GM08714 (cell line): ENCODE data around the gene RAB11FIP3.
"Not testable (repeated sequence)": the region's sequence is repeated elsewhere in the genome, so short reads cannot be mapped to it uniquely, and the experiment has no call there.

Experiments
- H3K4me3 ChIP-seq: fragments of 200-500 bp; sonication (Bioruptor generic); 2 replicates; pipeline ENCODE4 v1.5.1; 2014; ENCODE audit warnings: mild to moderate bottlenecking, low read length, inconsistent platforms
- ZNF274 ChIP-seq: IDR thresholded peaks from 2 replicates; pipeline ENCODE4 v1.6.1; 2012; ENCODE audit warnings: mild to moderate bottlenecking, low read depth, low read length

The RAB11FIP3 gene

DNA sequence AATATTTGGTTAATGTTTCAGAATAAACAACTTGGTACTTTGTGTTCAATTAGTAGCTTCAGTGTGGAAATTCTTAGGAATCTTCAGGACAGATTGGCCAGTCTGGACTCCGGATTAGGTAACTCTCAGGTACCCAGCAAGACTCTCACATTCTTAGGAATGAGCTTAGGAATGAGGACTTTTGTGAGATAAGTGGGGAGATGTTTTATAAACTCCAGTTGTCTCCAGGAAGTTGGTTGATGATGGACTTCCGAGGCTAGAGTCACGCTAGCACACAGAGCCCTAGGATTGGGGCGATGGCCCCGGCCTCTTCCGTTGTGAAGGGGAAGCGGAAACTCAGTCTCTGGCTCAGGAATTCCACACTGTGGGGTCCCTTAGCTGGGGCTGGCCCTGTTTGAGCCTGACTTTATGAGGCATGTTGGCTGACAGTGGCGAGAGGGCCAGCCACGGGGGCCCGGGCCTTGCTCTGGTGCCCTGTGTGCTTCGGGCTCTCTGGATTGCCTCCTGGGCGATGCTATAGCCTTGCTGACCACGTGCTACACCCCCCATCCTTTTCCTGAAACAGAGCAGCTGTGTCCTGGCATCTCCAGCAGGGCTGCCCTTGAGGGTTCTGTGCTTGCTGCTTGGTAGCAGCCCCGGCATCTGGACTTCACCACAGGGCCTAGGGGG, 32.4 kb downstream of the RAB11FIP3 start:
- TF ChIP-seq ZNF274, result no peak

DNA sequence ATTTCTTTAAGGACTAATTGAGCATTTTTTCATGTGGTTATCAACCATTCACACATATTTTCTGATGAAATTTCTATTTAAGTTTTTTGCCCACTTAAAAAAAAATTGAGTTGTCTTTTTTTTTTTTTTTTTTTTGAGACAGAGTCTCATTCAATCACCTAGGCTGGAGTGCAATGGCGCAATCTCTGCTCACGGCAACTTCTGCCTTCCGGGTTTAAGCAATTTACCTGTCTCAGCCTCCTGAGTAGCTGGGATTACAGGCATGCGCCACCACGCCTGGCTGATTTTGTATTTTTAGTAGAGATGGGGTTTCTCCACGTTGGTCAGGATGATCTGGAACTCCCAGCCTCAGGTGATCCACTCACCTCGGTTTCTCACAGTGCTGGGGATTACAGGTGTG, 34.3 kb downstream of the RAB11FIP3 start:
- no peak for TF ChIP-seq ZNF274
- no peak overlapping the region for H3K4me3 ChIP-seq

More for the DNA sequence above, 32.4 kb downstream of the RAB11FIP3 start:
- no peak overlapping the region for H3K4me3 ChIP-seq

DNA sequence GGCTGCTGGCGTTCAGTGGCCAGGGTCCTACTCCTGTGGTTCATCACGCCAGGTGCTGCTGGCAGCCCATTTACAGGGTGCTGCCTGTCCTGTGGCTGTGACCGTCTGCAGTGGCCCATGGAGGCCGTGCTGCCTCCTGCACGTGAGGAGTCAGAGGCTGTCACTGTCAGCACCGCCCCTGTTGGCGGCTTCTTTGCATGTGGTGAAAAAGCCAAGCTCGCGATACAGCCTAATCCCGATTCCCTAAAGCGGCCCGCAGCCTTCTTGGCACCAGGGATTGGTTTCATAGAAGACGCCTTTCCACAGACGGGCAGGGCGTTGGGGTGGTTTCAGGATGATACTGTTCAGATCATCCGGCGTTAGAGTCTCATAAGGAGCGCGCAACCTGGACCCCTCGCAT, 35.3 kb downstream of the RAB11FIP3 start:
- no peak for TF ChIP-seq ZNF274
- no peak overlapping the region for H3K4me3 ChIP-seq

DNA sequence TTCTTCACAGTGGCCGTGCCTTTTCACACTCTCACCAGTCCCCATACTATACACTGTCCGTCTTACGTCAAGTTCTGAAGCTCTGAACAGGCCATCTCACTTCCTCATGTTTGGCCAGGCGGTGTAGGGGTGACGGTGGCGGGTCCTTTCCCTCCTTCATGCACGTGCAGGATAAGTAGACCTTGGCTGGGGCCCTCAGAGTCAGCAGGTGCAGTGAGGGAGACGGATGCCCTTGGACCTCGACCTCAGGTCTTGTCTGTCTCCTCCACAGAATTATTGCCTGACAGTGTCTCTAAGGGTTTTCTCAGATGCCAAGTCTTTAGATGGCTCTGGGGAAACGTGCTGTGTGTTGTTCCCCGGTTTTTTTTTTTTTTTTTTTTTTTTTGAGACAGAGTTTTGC, 37.6 kb downstream of the RAB11FIP3 start:
- no peak overlapping the region for H3K4me3 ChIP-seq
- no peak for TF ChIP-seq ZNF274

DNA sequence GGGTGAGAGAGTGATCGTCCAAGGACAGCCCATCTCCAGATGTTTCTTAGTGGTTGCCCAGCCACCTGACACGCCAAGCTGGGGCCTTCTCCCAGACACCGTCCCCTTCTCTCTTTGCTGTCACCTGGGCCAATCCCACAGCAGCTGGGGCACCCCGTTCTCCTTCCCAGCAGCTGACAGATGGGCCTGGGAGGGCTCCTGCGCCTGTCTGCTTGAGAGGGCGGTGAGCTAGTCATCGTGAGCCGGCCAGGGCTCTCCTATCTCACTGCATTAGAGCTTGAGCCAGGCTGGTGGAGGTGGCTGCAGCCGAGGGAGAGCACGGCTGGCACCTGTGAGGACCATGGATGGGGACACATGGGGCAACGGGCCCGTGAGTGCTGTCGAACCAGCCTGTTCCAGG, 41.2 kb downstream of the RAB11FIP3 start:
- no peak overlapping the region for H3K4me3 ChIP-seq
- no peak for TF ChIP-seq ZNF274

DNA sequence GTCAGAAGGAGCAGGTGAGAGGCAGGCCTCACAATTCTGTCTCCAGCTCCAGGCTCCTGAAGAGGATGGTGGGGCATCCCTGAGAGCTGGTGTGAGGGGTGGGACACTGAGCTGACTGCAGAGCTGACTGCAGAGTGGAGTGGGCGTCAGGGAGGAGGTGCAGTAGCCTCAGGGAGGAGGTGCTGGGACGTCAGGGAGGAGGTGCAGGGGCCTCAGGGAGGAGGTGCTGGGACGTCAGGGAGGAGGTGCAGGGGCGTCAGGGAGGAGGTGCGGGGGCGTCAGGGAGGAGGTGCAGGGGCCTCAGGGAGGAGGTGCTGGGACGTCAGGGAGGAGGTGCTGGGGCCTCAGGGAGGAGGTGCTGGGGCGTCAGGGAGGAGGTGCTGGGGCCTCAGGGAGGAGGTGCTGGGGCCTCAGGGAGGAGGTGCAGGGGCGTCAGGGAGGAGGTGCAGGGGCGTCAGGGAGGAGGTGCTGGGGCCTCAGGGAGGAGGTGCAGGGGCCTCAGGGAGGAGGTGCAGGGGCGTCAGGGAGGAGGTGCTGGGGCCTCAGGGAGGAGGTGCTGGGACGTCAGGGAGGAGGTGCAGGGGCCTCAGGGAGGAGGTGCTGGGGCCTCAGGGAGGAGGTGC, 41.9 kb downstream of the RAB11FIP3 start:
- H3K4me3 ChIP-seq, result not testable (repeated sequence)

DNA sequence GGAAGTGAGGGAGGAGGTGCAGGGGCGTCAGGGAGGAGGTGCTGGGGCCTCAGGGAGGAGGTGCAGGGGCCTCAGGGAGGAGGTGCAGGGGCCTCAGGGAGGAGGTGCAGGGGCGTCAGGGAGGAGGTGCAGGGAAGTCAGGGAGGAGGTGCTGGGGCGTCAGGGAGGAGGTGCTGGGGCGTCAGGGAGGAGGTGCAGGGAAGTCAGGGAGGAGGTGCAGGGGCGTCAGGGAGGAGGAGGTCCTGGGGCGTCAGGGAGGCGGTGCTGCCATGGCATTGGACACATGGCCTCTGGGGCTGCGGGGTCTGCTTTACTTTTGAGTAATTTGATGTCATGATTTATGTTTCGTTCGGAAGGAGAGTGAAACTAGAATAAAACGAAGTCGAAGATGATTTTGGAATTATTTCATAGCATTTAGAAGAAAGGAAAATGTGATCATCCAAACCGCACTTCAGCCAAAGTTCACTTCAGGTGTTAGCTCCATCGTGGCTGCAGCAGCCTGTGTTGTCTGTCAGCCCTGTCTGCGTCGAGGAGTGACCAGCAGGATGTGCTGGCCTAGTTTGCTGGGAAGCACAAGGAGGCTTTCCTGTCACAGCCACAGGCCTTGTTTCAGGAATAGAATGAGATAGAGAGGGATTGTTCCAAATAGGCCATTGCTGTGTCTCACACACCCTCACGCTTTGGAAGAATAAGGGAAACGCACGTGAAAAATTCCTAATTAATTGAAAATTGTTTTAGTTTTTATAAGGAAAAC, 42.8 kb downstream of the RAB11FIP3 start:
- TF ChIP-seq ZNF274, result no peak
- H3K4me3 ChIP-seq, result no peak overlapping the region

DNA sequence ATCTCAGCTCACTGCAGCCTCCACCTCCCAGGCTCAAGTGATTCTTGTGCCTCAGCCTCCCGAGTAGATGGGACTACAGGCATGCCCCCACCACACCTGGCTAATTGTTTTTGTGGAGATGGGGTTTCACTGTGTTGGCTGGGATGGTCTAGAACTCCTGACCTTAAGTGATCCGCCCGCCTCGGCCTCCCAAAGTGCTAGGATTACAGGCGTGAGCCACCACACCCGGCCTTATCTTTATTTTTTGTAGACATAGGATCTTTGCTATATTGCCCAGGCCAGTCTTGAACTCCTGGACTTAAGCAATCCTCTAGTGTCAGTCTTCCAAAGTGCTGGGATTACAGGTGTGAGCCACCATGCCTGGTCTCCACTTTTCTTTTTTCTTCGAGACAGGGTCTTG, 44.0 kb downstream of the RAB11FIP3 start:
- H3K4me3 ChIP-seq, result not testable (repeated sequence)

DNA sequence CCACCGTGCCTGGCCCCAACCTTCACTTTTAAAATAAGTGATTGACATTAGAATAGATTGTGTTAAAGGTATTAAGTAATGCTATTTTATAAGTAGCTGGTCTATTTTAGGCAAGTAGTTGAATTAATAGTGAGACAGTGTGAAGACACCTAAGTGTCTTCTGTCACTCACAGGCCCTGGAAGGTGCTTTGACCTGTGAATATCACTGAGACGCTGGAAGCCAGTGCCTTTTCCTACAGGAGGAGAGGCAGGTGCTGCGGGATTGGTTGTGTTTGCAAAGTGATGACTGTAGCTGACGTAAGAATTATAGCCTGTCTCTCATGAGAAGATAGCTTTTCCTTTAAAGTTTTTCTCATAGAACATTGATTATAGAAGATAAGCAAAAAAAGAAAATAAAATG, 45.0 kb downstream of the RAB11FIP3 start:
- no peak for TF ChIP-seq ZNF274
- no peak overlapping the region for H3K4me3 ChIP-seq

DNA sequence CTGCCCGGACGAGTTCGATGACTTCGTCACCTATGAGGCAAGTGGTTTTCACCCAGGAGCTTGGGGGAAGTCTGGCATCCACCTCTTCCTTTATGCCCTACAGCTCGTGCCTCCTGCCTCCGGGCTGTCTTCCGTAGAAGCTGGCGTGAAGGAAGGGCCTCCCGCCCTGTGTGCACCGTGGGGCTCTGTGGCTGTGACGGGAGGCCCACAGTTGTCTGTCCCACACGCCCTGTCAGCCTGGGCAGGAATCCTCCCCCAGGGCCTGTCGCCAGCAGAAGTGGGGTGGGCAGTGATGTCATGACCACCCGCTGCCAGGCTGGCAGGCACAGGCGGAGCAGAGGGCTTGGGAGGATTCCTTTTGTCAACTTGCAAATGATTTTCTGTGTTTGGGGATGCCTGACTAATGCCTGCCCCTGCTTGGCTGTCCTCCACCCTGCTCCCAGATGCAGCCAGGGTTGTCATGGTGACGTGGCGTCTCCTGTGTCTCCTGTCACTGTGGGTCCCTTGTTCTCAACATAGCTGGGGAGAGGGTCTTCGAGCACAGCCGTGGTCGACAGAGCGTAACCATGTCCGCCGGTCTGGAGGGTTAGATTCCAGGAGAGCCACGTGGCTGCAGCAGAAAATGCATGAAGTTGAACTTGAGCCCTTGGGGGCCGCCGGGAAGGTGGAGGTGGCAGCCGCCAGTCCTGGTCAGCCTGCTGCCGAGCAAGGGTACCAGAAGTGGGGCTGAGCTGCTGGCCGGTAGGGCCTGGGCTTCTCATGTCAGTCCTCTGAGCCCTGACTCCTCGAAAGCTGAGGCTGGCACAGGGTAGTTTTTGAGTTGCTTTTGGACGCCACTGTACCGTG, 46.1 kb downstream of the RAB11FIP3 start:
- no peak for TF ChIP-seq ZNF274
- H3K4me3 ChIP-seq, result no peak overlapping the region

DNA sequence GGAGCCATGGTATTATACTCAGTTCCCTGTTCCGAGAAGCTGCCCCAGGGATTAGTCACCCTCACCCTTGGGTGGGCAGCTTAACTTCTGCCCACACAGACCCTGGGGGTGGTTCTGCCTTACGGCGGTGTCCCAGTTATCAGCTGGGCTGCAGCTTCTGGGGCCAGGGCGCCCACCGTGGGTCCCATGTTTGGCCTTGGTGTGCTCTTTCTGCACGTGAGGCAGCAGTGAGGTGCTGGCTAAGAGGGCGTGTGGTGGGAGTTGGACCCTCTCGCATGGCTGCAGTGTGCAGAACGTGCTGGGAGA, 46.7 kb downstream of the RAB11FIP3 start:
- TF ChIP-seq ZNF274, result no peak
- no peak overlapping the region for H3K4me3 ChIP-seq

DNA sequence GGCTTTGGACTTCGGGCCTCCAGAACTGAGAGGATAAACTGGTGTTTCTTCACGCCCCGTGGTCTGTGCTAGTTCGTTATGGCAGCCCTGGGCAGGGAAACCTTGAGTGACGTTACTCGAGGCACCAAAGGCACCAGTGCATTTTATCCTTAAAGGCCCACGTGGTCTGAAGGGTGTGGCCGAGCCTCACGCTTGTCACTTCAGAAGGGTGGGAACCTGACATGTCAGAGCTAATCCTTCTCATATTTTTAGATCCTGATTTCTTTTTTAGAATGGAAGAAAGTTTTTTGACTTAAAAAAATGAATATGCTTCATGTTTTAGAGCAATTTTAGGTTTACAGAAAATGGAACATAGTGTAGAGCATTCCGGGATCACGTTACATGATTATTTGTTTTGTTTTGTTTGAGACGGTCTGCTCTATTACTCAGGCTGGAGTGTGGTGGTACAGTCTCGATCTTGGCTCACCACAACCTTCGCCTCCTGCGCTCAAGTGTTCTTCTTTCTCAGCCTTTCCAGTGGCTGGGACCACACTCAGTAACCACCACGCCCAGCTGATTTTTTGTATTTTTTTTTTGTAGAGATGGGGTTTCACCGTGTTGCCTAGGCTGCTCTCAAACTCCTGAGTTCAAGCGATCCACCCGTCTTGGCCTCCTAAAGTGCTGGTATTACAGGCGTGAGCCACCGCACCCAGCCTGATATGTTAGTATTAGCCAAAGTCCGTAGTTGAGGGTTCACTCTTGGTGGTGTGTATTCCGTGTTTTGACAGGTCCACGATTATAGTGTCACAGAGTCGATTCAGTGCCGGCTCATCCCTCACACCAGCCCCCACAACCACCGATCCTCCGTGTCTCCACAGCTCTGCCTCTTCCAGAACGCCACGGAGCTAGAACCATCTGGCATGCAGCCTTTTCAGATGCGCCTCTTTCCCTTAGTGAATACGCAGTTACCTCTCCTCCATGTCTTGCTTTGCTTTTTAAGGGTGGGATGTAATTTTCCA, 47.9 kb downstream of the RAB11FIP3 start:
- no peak for TF ChIP-seq ZNF274
- H3K4me3 ChIP-seq, result no peak overlapping the region

DNA sequence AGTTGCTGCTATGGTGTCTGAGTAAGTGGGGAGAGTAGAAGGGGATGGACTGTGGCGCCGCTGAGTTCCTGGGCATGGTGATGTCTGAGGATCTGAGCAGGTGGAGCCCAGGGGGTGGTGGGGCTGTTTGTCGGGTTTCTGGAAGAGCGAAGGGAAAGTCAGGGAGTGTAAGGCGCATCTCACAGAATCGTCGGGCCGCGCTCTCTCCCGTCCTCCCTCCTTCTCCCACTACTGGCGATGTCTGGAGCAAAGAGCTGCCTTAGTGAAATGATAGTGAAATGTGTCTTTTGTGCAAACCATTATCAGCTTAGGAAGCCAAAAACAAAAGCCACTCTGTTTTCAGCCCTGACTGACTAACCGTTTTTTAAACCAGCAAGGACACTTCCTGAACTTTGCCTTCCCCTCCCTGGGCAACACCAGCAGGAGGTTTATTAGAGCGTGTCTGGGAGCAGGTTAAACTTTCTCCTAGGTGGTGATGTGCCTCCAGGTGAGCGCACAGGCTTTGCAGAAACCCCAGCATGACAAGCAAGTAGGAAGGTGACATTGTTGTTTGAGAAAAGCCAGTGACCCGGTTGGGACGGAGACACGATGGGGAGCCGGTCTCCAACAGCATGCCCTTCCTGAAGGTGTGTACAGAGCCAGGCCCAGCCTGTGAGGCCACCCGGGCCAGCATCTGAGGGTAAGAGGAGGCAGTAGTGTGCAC, 49.1 kb downstream of the RAB11FIP3 start:
- no peak overlapping the region for H3K4me3 ChIP-seq

More for the DNA sequence above, 49.1 kb downstream of the RAB11FIP3 start:
- TF ChIP-seq ZNF274, result no peak
